GM19099 (cell line): ENCODE measurements around the gene GPRASP2.

Experiments
- POLR2A ChIP-seq: IDR thresholded peaks from 3 replicates; pipeline ENCODE4 v1.6.1; 2011; ENCODE audit warnings: low read depth; ENCODE audit not compliant: insufficient read length; ENCODE audit errors: extremely low read depth

GPRASP2 gene

GRCh38 chrX:102744307-102744706, 32.1 kb downstream of the GPRASP2 start:
- TF ChIP-seq POLR2A = no peak

DNA sequence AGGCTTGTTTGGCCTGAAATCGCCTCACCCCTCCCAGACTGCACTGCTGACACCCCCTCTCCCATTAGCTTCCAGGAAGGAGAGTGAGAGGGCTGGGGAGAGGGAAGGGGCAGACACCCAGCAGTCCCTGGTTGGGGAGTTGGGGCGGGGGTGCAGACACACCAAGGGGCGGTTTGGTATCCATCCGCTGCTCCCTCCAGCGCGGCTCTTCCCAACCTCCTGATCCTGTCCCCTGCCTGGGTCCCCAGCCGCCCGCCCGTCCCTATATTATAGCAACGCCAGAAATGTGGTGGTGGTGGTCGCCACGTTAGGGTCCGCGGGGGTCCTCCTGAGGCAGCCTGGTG, 33.2 kb downstream of the GPRASP2 start:
- TF ChIP-seq POLR2A = no peak

- no peak for TF ChIP-seq POLR2A
These were observed 33.8 kb downstream of the GPRASP2 start for GRCh38 chrX:102745857-102746584.

DNA sequence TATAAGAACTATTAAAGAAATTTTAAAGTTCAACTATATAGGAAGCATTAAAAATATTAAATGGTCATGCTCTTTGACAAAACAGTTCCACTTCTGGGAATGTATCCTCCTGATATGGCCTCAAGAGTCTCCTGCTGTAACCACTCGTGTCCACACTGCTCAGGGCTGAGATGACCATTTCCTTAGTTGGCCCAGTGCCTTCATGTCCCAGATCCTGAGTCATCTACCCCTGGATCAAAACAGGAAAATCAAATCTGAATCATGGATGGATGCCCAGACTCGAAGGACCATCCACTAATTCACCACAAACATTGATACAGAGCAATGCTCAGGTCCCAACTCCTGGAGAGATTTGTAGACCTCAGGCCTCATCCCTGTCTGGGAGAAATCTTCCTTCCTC, 53.0 kb downstream of the GPRASP2 start:
- no peak for TF ChIP-seq POLR2A

GRCh38 chrX:102765809-102766208, 53.6 kb downstream of the GPRASP2 start:
- TF ChIP-seq POLR2A = no peak

DNA sequence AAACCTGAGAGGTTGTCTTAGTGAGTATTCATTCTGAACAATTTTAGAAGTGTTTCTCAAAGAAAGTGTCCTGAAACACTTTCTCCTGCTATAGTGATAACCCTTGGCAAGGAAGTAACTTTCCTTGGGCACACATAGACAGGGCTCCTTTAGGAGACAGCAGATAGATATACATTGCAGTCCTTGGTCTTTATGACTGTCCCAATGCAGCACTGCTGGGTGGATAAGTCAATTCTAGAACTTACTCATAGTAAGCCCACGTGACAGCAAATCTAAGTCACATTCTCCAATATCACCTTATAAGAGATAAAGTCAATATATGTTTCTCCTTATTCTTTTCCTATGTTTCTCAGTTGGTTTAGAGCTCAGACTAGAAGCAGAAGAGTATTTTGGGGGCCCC, 55.0 kb downstream of the GPRASP2 start:
- TF ChIP-seq POLR2A = no peak
